Measurements from ENCODE around the gene MPP3. TPM values are rescaled to one million over a fixed set of nuclear protein-coding genes. Genes with fewer than 3 reads are reported as not detected.
A peak's percentile ranks its signal among the peaks of the same experiment; 100 is the strongest.

Gene MPP3
- total and polyA plus RNA-seq, 10 of the 15 experiments (the other 5 are each of a cell fraction or from before 2014, with no cell fraction given) = not detected

- SMC1A ChIA-PET (ENCODE audit: uncharacterized antibody, unreplicated experiment) = interaction anchor here (1.2 to 1.4 kb wide), 2 partner anchors 14 to 66 kb away, joined by 3 to 4 read pairs; partner anchors contain the start of gene CD300LG
- in situ Hi-C loops (cut with MboI) (no loop called here), intact Hi-C loops (cut with micrococcal nuclease; ENCODE audit: unreplicated experiment) (no loop called here)
- POLR2A ChIA-PET = no interaction called here
- Histone ChIP-seq H3K4me1 (ENCODE audit: control insufficient read depth, insufficient read depth, low read length) (no peaks in the 10 kb centered on the region), H3K79me2 (ENCODE audit: control insufficient read depth, insufficient read depth, low read length) (no peaks in the 10 kb centered on the region; the same call in 1 of the 2 replicates), H4K20me1 (ENCODE audit: control insufficient read depth, insufficient read depth) (no peaks in the 10 kb centered on the region), H3K36me3 (ENCODE audit: control insufficient read depth in 2 of 2, insufficient read depth in 2 of 2, low read length in 1 of 2) (no peaks in the 10 kb centered on the region), H3K4me3 (peak within 1 kb of the TSS; percentile 89; the same call in 1 of the 2 replicates), H3K27ac (ENCODE audit: control insufficient read depth, insufficient read depth) (no peak within 1 kb of the TSS), H2AFZ (ENCODE audit: control insufficient read depth, low read depth, low read length) (peak within 1 kb of the TSS; percentile 75), H3K27me3 (replicated peaks in 1 of 2; ENCODE audit: control insufficient read depth in 2 of 2, insufficient read depth in 2 of 2, low read length in 1 of 2) (peaks cover 5 to 12% of the 10 kb centered on the region in 2 experiments; a peak in 2 of 4 replicates), H3K4me2 (ENCODE audit: control insufficient read depth, insufficient read depth) (peak within 1 kb of the TSS; percentile 91), H3K9me3 (replicated peaks; ENCODE audit: control insufficient read depth, insufficient read depth, low read length) (no peaks in the 10 kb centered on the region), H3K9ac (ENCODE audit: control insufficient read depth, insufficient read depth, low read length) (peak within 1 kb of the TSS; percentile 73; the same call in 1 of the 2 replicates)
- ATAC-seq (no peak), DNase-seq (ENCODE audit: low read depth, low spot score) (no peak), FAIRE-seq (no peak)
- RAD21 ChIA-PET (ENCODE audit: unreplicated experiment) = no interaction called here
- TF ChIP-seq ZNF24 (IDR thresholded peaks at IDR 0.05) = no peak
- no peak for TF ChIP-seq IRF5 (IDR thresholded peaks at IDR 0.05; ENCODE audit: borderline replicate concordance)
- TF ChIP-seq RELA (IDR thresholded peaks at IDR 0.05; ENCODE audit: borderline replicate concordance, partially characterized antibody) = no peak
- no peak for TF ChIP-seq POU2F2 (IDR thresholded peaks at IDR 0.05; ENCODE audit: borderline replicate concordance, low read depth, low read length)
- no peak for TF ChIP-seq CBFB (IDR thresholded peaks at IDR 0.05; ENCODE audit: low read depth)
- no peak for TF ChIP-seq DPF2 (IDR thresholded peaks at IDR 0.05)
- no peak for TF ChIP-seq LARP7 (IDR thresholded peaks at IDR 0.05)
- TF ChIP-seq EED (IDR thresholded peaks at IDR 0.05; ENCODE audit: low read depth) = no peak
- no peak for TF ChIP-seq RAD51 (IDR thresholded peaks at IDR 0.05)
- no peak for TF ChIP-seq TCF3 (IDR thresholded peaks at IDR 0.05; ENCODE audit: borderline replicate concordance, insufficient read depth, low read depth, low read length)
- CTCF ChIA-PET = interaction anchor here (0.8 to 1.6 kb wide), 2 partner anchors 13 to 14 kb away, joined by 3 to 4 read pairs; no protein-coding TSS in a partner anchor
- no TSS peak for BruUV-seq (replicated peaks)
- 15% methylated on average over 7 of the region's 7 CpGs for WGBS (ENCODE audit: insufficient coverage, insufficient replicate concordance, low lambda C conversion rate, missing lambda C conversion rate)
Measured at GRCh38 chr17:43780135-43780534, 52.8 kb downstream of the MPP3 start, which contains the start of gene CFAP97D1. Gene CFAP97D1, plus strand, starts transcription at chr17:43780435. Its CDS starts 28 bp downstream, at chr17:43780463.

Measured in GM12878 (cell line).